Ramos (cell line): ENCODE results near the gene EHD3.

Source experiments
- in situ Hi-C: fragments of 300-500 bp; cut with MboI; formaldehyde crosslinking; loops from one replicate; pipeline ENCODE4 v1.14.3; 2022; ENCODE audit warnings: low sequenced_read_pairs; ENCODE audit not compliant: unreplicated experiment

The EHD3 gene

GRCh38 chr2:31253356-31254131, 19.6 kb downstream of the EHD3 start:
- in situ Hi-C loops: no loop called here

GRCh38 chr2:31254237-31255203, 20.6 kb downstream of the EHD3 start:
- in situ Hi-C loops: no loop called here

GRCh38 chr2:31255911-31256571, 22.1 kb downstream of the EHD3 start:
- in situ Hi-C loops: no loop called here

- in situ Hi-C loops: no loop called here
These were observed 22.8 kb downstream of the EHD3 start for GRCh38 chr2:31256611-31257382.

- in situ Hi-C loops: no loop called here
These were observed 24.4 kb downstream of the EHD3 start for GRCh38 chr2:31258351-31258750.

GRCh38 chr2:31259075-31259474, 25.1 kb downstream of the EHD3 start:
- in situ Hi-C loops: no loop called here

GRCh38 chr2:31260870-31261269, 26.9 kb downstream of the EHD3 start:
- in situ Hi-C loops: no loop called here

GRCh38 chr2:31263636-31264190, 29.8 kb downstream of the EHD3 start:
- in situ Hi-C loops: no loop called here

- in situ Hi-C loops: no loop called here
These were observed 31.3 kb downstream of the EHD3 start for GRCh38 chr2:31265234-31265633.

- in situ Hi-C loops: no loop called here
These were observed 32.9 kb downstream of the EHD3 start for GRCh38 chr2:31266804-31267203.

- in situ Hi-C loops: no loop called here
These were observed 33.6 kb downstream of the EHD3 start for GRCh38 chr2:31267437-31268120.

GRCh38 chr2:31268344-31268743, 34.4 kb downstream of the EHD3 start:
- in situ Hi-C loops: no loop called here

GRCh38 chr2:31269087-31269486, 35.1 kb downstream of the EHD3 start:
- in situ Hi-C loops: no loop called here

- in situ Hi-C loops: no loop called here
These were observed 36.2 kb downstream of the EHD3 start for GRCh38 chr2:31270131-31270530.

- in situ Hi-C loops: no loop called here
These were observed 36.9 kb downstream of the EHD3 start for GRCh38 chr2:31270822-31271231.

- in situ Hi-C loops: no loop called here
These were observed 37.9 kb downstream of the EHD3 start for GRCh38 chr2:31271851-31272267.

- in situ Hi-C loops: no loop called here
These were observed 40.6 kb downstream of the EHD3 start for GRCh38 chr2:31274401-31275075.

- in situ Hi-C loops: no loop called here
These were observed 42.0 kb downstream of the EHD3 start for GRCh38 chr2:31275976-31276375.

GRCh38 chr2:31277621-31278020, 43.7 kb downstream of the EHD3 start:
- in situ Hi-C loops: no loop called here
